ENCODE measurements around the gene ZNF579. TPM values are rescaled to one million over a fixed set of nuclear protein-coding genes. Genes with fewer than 3 reads are reported as not detected.
A peak's percentile ranks its signal among the peaks of the same experiment; 100 is the strongest.
"Not testable (repeated sequence)": the region's sequence is repeated elsewhere in the genome, so short reads cannot be mapped to it uniquely, and the experiment has no call there.

Gene ZNF579
- total RNA-seq, 1 donor from 2014 or later = 35.0 TPM

DNA sequence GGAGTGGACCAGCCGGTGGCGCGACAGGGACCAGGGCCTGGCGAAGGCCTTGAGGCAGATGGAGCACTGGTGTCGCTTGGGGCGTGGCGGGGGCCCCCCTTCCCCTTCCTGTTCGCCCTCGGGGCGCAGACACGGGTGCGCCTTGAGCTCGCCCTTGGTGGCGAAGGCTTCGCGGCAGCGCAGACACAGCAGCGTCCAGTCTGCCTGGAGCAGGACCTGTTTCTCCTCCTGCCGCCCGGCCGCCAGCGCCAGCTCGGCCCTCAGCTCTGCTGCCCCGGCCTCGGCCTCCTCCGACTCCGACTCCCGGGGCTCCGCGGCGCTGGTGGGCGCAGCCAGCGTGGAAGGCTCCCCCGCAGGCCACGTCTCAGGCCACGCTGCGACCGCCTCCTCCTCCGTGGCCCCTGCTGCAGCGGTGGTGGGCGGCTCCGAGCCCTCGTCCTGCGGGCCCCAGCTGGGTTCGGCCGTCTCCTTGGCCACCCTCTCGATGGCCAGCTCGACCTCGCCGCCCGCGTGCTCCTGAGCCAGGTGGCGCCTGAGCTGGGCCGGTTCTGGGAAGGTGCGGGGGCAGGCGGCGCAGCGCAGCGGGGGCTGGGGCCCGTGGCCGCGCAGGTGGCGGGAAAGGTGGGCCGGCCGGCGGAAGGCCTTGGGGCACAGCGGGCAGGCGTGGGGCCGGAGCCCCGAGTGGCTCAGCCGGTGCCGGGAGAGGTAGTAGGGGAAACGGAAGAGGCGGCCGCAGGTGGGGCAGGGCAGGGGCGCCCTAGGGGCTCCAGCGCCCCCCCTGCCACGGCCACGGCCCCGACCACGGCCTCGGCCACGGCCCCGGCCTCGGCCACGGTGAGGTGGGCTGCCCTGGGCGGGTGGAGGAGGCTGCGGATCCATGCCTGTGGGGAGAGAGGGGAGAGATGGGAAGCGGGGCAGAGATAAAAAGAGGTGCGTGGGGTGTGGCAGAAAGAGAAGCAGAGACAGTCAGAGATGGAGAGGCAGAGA is 1.6 kb downstream of the ZNF579 start:
- Mint-ChIP-seq H3K4me3 (peak overlapping the region; percentile 90), H3K4me1 (peaks cover 24% of the 10 kb centered on the region), H3K9me3 (no peaks in the 10 kb centered on the region), H3K27ac (peak overlapping the region; percentile 96), H3K27me3 (ENCODE audit: low read depth) (no peaks in the 10 kb centered on the region), H3K36me3 (peaks cover 22% of the 10 kb centered on the region)
- TF ChIP-seq, protein P1, sequence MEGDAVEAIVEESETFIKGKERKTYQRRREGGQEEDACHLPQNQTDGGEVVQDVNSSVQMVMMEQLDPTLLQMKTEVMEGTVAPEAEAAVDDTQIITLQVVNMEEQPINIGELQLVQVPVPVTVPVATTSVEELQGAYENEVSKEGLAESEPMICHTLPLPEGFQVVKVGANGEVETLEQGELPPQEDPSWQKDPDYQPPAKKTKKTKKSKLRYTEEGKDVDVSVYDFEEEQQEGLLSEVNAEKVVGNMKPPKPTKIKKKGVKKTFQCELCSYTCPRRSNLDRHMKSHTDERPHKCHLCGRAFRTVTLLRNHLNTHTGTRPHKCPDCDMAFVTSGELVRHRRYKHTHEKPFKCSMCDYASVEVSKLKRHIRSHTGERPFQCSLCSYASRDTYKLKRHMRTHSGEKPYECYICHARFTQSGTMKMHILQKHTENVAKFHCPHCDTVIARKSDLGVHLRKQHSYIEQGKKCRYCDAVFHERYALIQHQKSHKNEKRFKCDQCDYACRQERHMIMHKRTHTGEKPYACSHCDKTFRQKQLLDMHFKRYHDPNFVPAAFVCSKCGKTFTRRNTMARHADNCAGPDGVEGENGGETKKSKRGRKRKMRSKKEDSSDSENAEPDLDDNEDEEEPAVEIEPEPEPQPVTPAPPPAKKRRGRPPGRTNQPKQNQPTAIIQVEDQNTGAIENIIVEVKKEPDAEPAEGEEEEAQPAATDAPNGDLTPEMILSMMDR (IDR thresholded peaks at IDR 0.05; ENCODE audit: unreplicated experiment) = no peak
- DNase-seq (ENCODE audit: low spot score in 2 of 2, unreplicated experiment in 2 of 2) = no peak

DNA sequence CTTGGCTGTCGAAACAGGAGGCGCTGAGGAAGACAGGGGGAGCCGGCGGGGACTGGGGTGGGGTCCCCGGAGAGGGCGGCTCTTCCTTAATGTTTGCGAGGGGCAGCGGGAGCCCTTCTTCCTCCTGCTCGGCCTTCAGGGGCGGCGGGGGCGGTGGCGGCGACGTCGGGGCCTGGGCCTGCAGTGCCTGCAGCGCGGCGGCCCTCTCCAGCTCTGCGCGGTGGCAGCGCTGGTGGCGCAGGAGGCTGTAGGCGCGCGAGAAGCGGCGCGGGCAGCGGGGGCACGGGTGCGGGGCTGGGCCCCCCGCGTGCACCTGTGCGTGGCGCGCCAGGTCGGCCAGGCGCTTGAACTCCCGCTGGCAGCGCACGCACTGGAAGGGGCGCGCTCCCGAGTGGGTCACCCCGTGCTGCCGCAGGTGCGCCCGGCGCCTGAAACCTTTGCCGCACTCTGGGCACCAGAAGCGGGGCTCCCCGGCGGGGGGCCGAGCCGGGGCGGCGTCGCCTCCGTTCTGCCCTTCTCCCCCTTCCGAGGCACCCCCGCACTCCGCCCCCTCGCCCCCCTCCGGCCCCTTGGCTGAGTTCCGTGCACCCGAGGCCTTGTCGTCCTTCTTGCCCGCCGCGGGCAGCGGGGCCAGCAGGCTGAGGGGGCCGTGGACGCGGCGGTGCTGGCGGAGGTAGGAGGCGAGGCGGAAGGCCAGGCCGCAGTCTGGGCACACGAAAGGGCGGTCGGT is 2.5 kb downstream of the ZNF579 start:
- Mint-ChIP-seq H3K9me3 (no peaks in the 10 kb centered on the region), H3K4me1 (peaks cover 24% of the 10 kb centered on the region), H3K36me3 (peaks cover 22% of the 10 kb centered on the region), H3K4me3 (no peak overlapping the region), H3K27ac (no peak overlapping the region), H3K27me3 (ENCODE audit: low read depth) (no peaks in the 10 kb centered on the region)
- DNase-seq (ENCODE audit: low spot score in 2 of 2, unreplicated experiment in 2 of 2) = no peak
- TF ChIP-seq, protein P1 (IDR thresholded peaks at IDR 0.05; ENCODE audit: unreplicated experiment) = no peak

DNA sequence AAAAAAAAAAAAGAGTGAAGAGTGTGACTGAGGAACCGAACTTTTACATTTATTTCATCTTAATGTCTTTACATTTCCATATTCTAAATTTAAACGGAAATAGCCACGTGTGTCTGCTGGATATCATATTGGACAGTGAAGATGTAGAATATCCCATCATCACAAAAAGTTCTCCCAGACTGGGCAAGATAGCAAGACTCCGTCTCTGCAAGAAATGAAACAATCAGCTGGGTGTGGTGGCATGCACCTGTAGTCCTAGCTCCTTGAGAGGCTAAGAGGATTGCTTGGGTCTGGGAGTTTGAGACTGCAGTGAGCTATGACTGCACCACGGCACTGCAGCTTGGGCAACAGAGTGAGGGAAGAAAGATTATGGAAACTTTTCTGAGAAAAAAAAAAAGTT is 3.9 kb downstream of the ZNF579 start:
- TF ChIP-seq, protein P1 (IDR thresholded peaks at IDR 0.05; ENCODE audit: unreplicated experiment) = no peak
- Mint-ChIP-seq H3K27me3 (ENCODE audit: low read depth) (no peaks in the 10 kb centered on the region), H3K4me3 (peak overlapping the region; percentile 50), H3K4me1 (peaks cover 19% of the 10 kb centered on the region), H3K27ac (peak overlapping the region; percentile 6), H3K9me3 (no peaks in the 10 kb centered on the region), H3K36me3 (peaks cover 22% of the 10 kb centered on the region)
- no peak for DNase-seq (ENCODE audit: low spot score in 2 of 2, unreplicated experiment in 2 of 2)

DNA sequence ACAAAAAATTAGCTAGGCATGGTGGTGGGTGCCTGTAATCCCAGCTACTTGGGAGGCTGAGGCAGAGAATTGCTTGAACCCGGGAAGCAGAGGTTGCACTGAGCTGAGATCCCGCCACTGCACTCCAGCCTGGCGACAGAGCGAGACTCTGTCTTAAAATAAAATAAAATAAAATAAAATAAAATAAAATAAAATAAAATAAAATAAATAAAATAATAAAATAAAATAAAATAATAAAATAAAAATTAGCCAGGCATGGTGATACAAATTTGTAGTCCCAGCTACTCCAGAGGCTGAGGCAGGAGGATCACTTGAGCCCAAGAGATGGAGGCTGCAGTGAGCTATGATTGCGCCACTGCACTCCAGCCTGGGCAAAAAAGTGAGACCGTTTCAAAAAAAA is 6.7 kb downstream of the ZNF579 start:
- not testable (repeated sequence) for H3K27me3 Mint-ChIP-seq (ENCODE audit: low read depth); H3K27ac Mint-ChIP-seq; H3K4me3 Mint-ChIP-seq; H3K4me1 Mint-ChIP-seq; H3K9me3 Mint-ChIP-seq; DNase-seq (ENCODE audit: low spot score in 2 of 2, unreplicated experiment in 2 of 2)
- H3K36me3 Mint-ChIP-seq = peaks cover 17% of the 10 kb centered on the region

DNA sequence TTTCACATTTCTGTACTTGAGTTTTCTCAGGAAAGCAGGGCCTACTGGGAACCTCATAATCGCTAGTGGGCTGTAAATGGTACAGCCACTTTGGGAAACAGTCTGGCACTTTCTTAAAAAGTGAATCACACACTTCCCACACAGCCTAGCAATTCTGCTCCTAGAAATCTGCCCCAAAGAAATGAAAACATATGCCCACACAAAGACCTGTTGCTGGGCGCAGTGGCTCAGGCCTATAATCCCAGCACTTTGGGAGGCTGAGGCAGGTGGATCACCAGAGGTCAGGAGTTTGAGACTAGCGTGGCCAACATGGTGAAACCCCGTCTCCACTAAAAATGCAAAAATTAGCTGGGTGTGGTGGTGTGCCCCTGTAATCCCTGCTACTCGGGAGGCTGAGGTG is 11.2 kb downstream of the ZNF579 start:
- not testable (repeated sequence) for H3K4me3 Mint-ChIP-seq; DNase-seq (ENCODE audit: low spot score in 2 of 2, unreplicated experiment in 2 of 2); H3K9me3 Mint-ChIP-seq; H3K27me3 Mint-ChIP-seq (ENCODE audit: low read depth); H3K36me3 Mint-ChIP-seq; H3K27ac Mint-ChIP-seq; H3K4me1 Mint-ChIP-seq

DNA sequence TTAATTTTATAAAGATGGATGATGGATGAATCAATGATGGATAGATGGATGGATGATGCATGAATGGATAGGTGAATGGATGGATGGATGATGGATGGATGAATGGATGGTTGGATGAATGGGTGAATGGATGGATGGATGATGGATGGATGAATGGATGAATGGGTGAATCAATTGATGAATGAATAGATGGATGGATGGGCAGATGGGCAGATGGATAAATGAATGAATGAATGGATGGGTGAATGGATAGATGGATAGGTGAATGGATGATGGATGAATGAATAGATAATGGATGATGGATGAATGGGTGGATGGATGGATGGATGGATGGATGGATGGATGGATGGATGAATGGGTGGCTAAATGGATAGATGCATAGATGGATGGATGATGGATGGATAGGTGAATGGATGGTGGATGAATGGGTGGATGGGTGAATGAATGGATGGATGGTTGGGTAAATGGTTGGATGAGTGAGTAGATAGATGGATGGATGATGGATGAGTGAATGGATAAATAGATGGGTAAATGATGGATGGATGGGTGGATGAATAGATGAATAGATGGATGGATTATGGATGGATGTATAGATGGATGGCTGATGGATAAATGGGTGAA is 12.8 kb downstream of the ZNF579 start:
- Mint-ChIP-seq H3K9me3 (no peaks in the 10 kb centered on the region), H3K27ac (no peak overlapping the region), H3K27me3 (ENCODE audit: low read depth) (peaks cover 6% of the 10 kb centered on the region), H3K36me3 (no peaks in the 10 kb centered on the region), H3K4me3 (no peak overlapping the region), H3K4me1 (peaks cover 7% of the 10 kb centered on the region)
- DNase-seq (ENCODE audit: low spot score in 2 of 2, unreplicated experiment in 2 of 2) = no peak
- TF ChIP-seq, protein P1 (IDR thresholded peaks at IDR 0.05; ENCODE audit: unreplicated experiment) = no peak
